Sigmoid colon (tissue), 7 donors: Measurements from ENCODE around the gene ZNF653. TPM values are rescaled to one million over a fixed set of nuclear protein-coding genes. Genes with fewer than 3 reads are reported as not detected.

Source experiments
- DNase-seq: peaks from one replicate; pipeline ENCODE4 v3.0.0-alpha.2; 2019
- H3K27ac ChIP-seq, 4 donors: fragments of 200-600 bp; sonication (generic); one replicate each; pipeline ENCODE4 v1.5.1; 2016 to 2019; ENCODE audit warnings: mild to moderate bottlenecking in 1 of 4
- H3K27me3 ChIP-seq, 3 donors: fragments of 200-600 bp; sonication (generic); one replicate each; pipeline ENCODE4 v1.5.1; 2019; ENCODE audit warnings: mild to moderate bottlenecking in 1 of 3
- H3K36me3 ChIP-seq, 4 donors: fragments of 200-600 bp; sonication (generic); one replicate each; pipeline ENCODE4 v1.5.1; 2016 to 2019
- H3K4me1 ChIP-seq, 4 donors: fragments of 200-600 bp; sonication (generic); one replicate each; pipeline ENCODE4 v1.5.1; 2017 to 2019
- H3K4me3 ChIP-seq, 4 donors: fragments of 200-600 bp; sonication (generic); one replicate each; pipeline ENCODE4 v1.5.1; 2017 to 2019; ENCODE audit warnings: mild to moderate bottlenecking in 2 of 4, moderate library complexity in 1 of 4
- H3K9me3 ChIP-seq, 4 donors: fragments of 200-600 bp in 3 of 4; sonication (generic) in 3 of 4; one replicate each; pipeline versions ENCODE4 v1.5.1 to v1.6.1; 2013 to 2019
- CTCF ChIP-seq, 4 experiments: fragments of 450-650 bp in 3 of 4; fragments of 200-600 bp in 1 of 4; IDR thresholded peaks; one replicate each; pipeline ENCODE4 v1.5.1; 2016 to 2019; ENCODE audit warnings: antibody characterized with exemption in 4 of 4, mild to moderate bottlenecking in 3 of 4, moderate library complexity in 2 of 4
- EP300 ChIP-seq, 4 donors: sonication (generic); formaldehyde crosslinking; IDR thresholded peaks; one replicate each; pipeline ENCODE4 v1.6.1; 2017; ENCODE audit warnings: antibody characterized with exemption in 4 of 4
- POLR2A ChIP-seq, 2 donors: fragments of 450-650 bp; IDR thresholded peaks; one replicate each; pipeline ENCODE4 v1.6.1; 2016; ENCODE audit warnings: antibody characterized with exemption in 2 of 2, mild to moderate bottlenecking in 2 of 2, moderate library complexity in 2 of 2
- POLR2AphosphoS5 ChIP-seq, 4 donors: sonication (generic); formaldehyde crosslinking; IDR thresholded peaks; one replicate each; pipeline ENCODE4 v1.6.1; 2017; ENCODE audit warnings: antibody characterized with exemption in 4 of 4
- WGBS, 2 donors: extraction: QIAGEN DNeasy Blood & Tissue Kit; methylation state at CpG; one replicate each; pipeline ENCODE4 v1.1.7; 2013; 5-methylcytosine and 5-hydroxymethylcytosine counted together
- intact Hi-C: fragments of 100-400 bp; cut with DNase I; formaldehyde crosslinking; loops from one replicate; pipeline ENCODE4 v1.15.1; 2023
- polyA plus RNA-seq, 3 donors: library from polyadenylated mRNA; stranded (reverse); fragments of 200-250 nt; gene quantifications; one replicate each; pipeline ENCODE4 v1.2.3, GENCODE V29; 2013
- total RNA-seq, 4 donors: library from RNA; depleted of rRNA; stranded (reverse); fragments of >200 nt; gene quantifications; one replicate each; pipeline ENCODE4 v1.1.0, GENCODE V29; 2016
- donor health status: healthy with polysubstance abuse.
- donor health status: Bipolar disorder and iron deficiency.
- donor health status: healthy.

The ZNF653 gene
- total and polyA plus RNA-seq, 7 donors = 3.2 to 8.8 (median 7.5) TPM

GRCh38 chr19:11504502-11505031 is 1.1 kb downstream of the ZNF653 start:
- H3K27me3 ChIP-seq = no peaks in the 10 kb centered on the region
- TF ChIP-seq POLR2A (IDR thresholded peaks at IDR 0.05) (no peak), EP300 (IDR thresholded peaks at IDR 0.05) (no peak), POLR2AphosphoS5 (IDR thresholded peaks at IDR 0.05) (no peak), CTCF (IDR thresholded peaks at IDR 0.05) (no peak)
- peak overlapping the region; percentile 92 to 98 (median 98) for H3K27ac ChIP-seq
- H3K4me3 ChIP-seq = peak overlapping the region in 3 of 4 donors; percentile 82 to 98 (median 94)
- intact Hi-C loops = loop anchor here (2.0 to 5.0 kb wide), 3 partner anchors 24 to 67 kb away; partner anchors contain the start of genes ECSIT, ELOF1, ODAD3 and PRKCSH
- no peaks in the 10 kb centered on the region for H3K9me3 ChIP-seq
- no peaks in the 10 kb centered on the region for H3K36me3 ChIP-seq
- no peak for DNase-seq
- WGBS, 2 donors = 41 to 45% methylated on average over 7 of the region's 7 CpGs
- peaks cover 0 to 20% (median 11%) of the 10 kb centered on the region in 4 donors for H3K4me1 ChIP-seq

GRCh38 chr19:11499890-11500420 is 5.7 kb downstream of the ZNF653 start:
- Histone ChIP-seq H3K36me3 (peaks cover 1 to 22% (median 14%) of the 10 kb centered on the region in 4 donors), H3K27ac (no peak overlapping the region), H3K27me3 (no peaks in the 10 kb centered on the region), H3K4me1 (peaks cover 0 to 10% (median 7%) of the 10 kb centered on the region in 4 donors), H3K9me3 (no peaks in the 10 kb centered on the region), H3K4me3 (no peak overlapping the region)
- WGBS, 2 donors = 68 to 81% methylated on average over 7 of the region's 7 CpGs
- TF ChIP-seq CTCF (IDR thresholded peaks at IDR 0.05) (no peak), POLR2AphosphoS5 (IDR thresholded peaks at IDR 0.05) (no peak), POLR2A (IDR thresholded peaks at IDR 0.05) (no peak), EP300 (IDR thresholded peaks at IDR 0.05) (no peak)
- intact Hi-C loops = no loop called here
- DNase-seq = no peak

- DNase-seq = no peak
- peaks cover 8 to 29% (median 18%) of the 10 kb centered on the region in 4 donors for H3K36me3 ChIP-seq
Measured at GRCh38 chr19:11499220-11499726, 6.4 kb downstream of the ZNF653 start.

GRCh38 chr19:11496391-11497163 is 9.1 kb downstream of the ZNF653 start:
- WGBS, 2 donors = 65 to 72% methylated on average over 17 of the region's 17 CpGs
- intact Hi-C loops = loop anchor here (2.0 kb wide), 1 partner anchor 90 kb away; no protein-coding TSS in a partner anchor
- TF ChIP-seq POLR2AphosphoS5 (IDR thresholded peaks at IDR 0.05) (no peak), CTCF (IDR thresholded peaks at IDR 0.05) (peak; percentile 50 to 69 (median 64)), POLR2A (IDR thresholded peaks at IDR 0.05) (no peak), EP300 (IDR thresholded peaks at IDR 0.05) (no peak)

More at GRCh38 chr19:11499220-11499726, 6.4 kb downstream of the ZNF653 start:
- H3K4me3 ChIP-seq = no peak overlapping the region
- no peaks in the 10 kb centered on the region for H3K27me3 ChIP-seq
- 87 to 91% methylated on average over 6 of the region's 6 CpGs for WGBS, 2 donors
- H3K27ac ChIP-seq = no peak overlapping the region
- peaks cover 0 to 5% (median 2%) of the 10 kb centered on the region in 4 donors for H3K4me1 ChIP-seq
- H3K9me3 ChIP-seq = no peaks in the 10 kb centered on the region
- intact Hi-C loops = no loop called here
- TF ChIP-seq EP300 (IDR thresholded peaks at IDR 0.05) = no peak
- no peak for TF ChIP-seq POLR2AphosphoS5 (IDR thresholded peaks at IDR 0.05)
- no peak for TF ChIP-seq CTCF (IDR thresholded peaks at IDR 0.05)
- no peak for TF ChIP-seq POLR2A (IDR thresholded peaks at IDR 0.05)

More at GRCh38 chr19:11496391-11497163, 9.1 kb downstream of the ZNF653 start:
- H3K27ac ChIP-seq = no peak overlapping the region
- no peaks in the 10 kb centered on the region for H3K9me3 ChIP-seq
- no peak overlapping the region for H3K4me3 ChIP-seq
- peaks cover 8 to 55% (median 23%) of the 10 kb centered on the region in 4 donors for H3K36me3 ChIP-seq
- peaks cover 0 to 5% (median 2%) of the 10 kb centered on the region in 4 donors for H3K4me1 ChIP-seq
- DNase-seq = peak; percentile 88
- no peaks in the 10 kb centered on the region for H3K27me3 ChIP-seq
